Brain microvascular endothelial cell (primary cell): ENCODE results near the gene DGKB.

Source experiments
- DNase-seq: peaks from one replicate; pipeline ENCODE4 v3.0.0-alpha.2; 2020
- H3K27ac ChIP-seq: fragments of 250-450 bp; sonication (Bioruptor Pico); 2 replicates; pipeline ENCODE4 v1.5.1; 2020; ENCODE audit warnings: mild to moderate bottlenecking, moderate library complexity
- H3K27me3 ChIP-seq: fragments of 250-450 bp; sonication (Bioruptor Pico); replicated peaks from 2 replicates; pipeline ENCODE4 v1.5.1; 2020; ENCODE audit warnings: mild to moderate bottlenecking
- H3K36me3 ChIP-seq: fragments of 250-450 bp; sonication (Bioruptor Pico); replicated peaks from 2 replicates; pipeline ENCODE4 v1.5.1; 2020; ENCODE audit warnings: mild to moderate bottlenecking
- H3K4me3 ChIP-seq: 2 replicates; pipeline ENCODE4 v1.5.1; 2011; ENCODE audit warnings: low read depth, mild to moderate bottlenecking, control low read depth, low read length, moderate library complexity
- in situ Hi-C: cut with HindIII; loops from 2 replicates; pipeline ENCODE4 v1.10.0; 2017; ENCODE audit warnings: low sequenced_read_pairs, low pct_ligation_motif_present
- TF ChIP-seq, protein P1 (sequence below): IDR thresholded peaks from 2 replicates; pipeline ENCODE4 v1.5.1; 2011; ENCODE audit warnings: low read depth, mild to moderate bottlenecking, moderate library complexity, low read length, control low read depth, inconsistent platforms; ENCODE audit errors: missing control alignments

The DGKB gene

DNA sequence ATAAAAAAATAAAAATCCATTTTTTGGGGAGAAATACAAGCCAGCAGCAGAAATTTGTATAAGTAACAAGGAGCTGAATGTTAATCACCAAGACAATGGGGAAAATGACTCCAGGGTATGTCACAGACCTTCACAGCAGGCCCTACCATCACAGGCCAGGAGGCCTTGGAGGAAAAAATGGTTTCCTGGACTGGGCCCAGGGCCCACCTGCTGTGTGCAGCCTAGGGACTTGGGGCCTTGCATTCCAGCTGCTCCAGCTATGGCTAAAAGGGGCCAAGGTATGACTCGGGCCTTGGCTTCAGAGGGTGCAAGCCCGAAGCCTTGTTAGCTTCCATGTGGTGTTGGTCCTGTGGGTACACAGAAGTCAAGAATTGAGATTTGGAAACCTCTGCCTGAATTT lies 126.3 kb downstream of the DGKB start:
- no peak for DNase-seq
- Histone ChIP-seq H3K36me3 (no peaks in the 10 kb centered on the region), H3K27ac (no peak overlapping the region), H3K27me3 (no peaks in the 10 kb centered on the region), H3K4me3 (no peak overlapping the region)
- in situ Hi-C loops = no loop called here
- TF ChIP-seq, protein P1, sequence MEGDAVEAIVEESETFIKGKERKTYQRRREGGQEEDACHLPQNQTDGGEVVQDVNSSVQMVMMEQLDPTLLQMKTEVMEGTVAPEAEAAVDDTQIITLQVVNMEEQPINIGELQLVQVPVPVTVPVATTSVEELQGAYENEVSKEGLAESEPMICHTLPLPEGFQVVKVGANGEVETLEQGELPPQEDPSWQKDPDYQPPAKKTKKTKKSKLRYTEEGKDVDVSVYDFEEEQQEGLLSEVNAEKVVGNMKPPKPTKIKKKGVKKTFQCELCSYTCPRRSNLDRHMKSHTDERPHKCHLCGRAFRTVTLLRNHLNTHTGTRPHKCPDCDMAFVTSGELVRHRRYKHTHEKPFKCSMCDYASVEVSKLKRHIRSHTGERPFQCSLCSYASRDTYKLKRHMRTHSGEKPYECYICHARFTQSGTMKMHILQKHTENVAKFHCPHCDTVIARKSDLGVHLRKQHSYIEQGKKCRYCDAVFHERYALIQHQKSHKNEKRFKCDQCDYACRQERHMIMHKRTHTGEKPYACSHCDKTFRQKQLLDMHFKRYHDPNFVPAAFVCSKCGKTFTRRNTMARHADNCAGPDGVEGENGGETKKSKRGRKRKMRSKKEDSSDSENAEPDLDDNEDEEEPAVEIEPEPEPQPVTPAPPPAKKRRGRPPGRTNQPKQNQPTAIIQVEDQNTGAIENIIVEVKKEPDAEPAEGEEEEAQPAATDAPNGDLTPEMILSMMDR = no peak

DNA sequence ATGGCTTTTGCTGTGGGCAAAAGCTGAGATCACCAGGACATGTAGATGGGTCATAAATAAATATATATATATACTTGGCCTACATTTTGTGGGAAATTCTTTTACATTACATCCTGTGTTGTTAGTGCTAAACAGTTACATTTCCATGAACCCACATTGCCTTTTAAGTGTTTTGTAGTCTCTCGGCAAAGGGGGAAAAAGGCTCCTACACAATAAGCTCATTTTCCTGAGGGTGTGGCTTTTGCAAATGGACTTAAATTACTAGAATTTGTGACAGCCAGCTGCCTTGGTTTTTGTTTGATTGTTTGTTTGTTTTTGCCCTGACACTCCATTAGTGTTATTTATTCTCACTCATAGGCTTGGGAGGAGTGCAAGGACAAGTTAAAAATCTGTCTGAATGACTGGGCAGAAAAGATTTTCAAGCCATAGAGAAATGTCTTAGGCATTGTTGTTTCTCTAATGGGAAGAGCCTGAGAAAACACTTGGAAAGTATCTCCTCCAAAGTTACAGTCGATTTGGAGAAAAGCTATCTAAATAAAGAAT lies 128.8 kb downstream of the DGKB start:
- no peak for DNase-seq
- no peak overlapping the region for H3K27ac ChIP-seq
- TF ChIP-seq, protein P1 = no peak
- no peaks in the 10 kb centered on the region for H3K27me3 ChIP-seq
- no peaks in the 10 kb centered on the region for H3K36me3 ChIP-seq
- no peak overlapping the region for H3K4me3 ChIP-seq
- in situ Hi-C loops = no loop called here

DNA sequence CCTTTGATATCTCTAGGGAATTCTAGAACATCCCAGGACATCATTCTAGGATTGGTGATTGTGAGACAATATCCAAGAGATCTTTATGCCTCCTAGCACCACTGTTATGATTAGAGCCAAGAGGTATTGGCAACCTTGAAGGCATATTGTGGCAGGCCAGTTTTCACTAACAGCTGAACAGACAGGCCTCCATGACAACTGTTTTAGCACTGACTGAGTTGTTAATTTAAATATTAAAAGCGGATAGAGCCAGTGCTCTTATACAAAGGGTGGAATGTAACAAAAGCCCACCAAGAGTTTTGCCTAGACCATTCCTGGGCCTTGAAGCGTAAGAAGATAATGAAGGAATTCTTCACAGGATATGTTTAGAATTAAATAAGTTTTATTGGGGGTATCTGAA lies 131.9 kb downstream of the DGKB start:
- Histone ChIP-seq H3K27ac (no peak overlapping the region), H3K36me3 (no peaks in the 10 kb centered on the region), H3K4me3 (no peak overlapping the region), H3K27me3 (no peaks in the 10 kb centered on the region)
- TF ChIP-seq, protein P1 = no peak
- in situ Hi-C loops = no loop called here
- DNase-seq = no peak

DNA sequence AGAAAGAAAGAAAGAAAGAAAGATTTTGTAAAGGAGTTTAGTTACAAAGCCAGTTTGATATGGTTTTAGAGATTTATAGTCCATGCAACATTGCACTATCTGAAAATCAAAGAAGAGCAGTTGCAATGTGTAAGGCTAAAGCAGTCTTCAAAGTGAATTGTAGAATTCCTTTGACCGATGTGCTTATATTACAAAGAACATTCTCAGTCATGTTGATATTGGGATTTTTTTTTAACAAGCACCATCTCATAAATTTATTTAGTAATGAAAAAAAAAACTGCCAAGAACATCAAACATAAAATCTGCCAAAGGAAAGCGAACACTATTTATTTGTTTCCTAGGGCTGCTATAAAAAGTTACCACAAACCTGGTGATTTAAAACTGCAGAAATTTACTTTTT lies 133.3 kb downstream of the DGKB start:
- Histone ChIP-seq H3K27ac (no peak overlapping the region), H3K27me3 (no peaks in the 10 kb centered on the region), H3K36me3 (no peaks in the 10 kb centered on the region), H3K4me3 (no peak overlapping the region)
- DNase-seq = no peak
- TF ChIP-seq, protein P1 = no peak
- in situ Hi-C loops = no loop called here

DNA sequence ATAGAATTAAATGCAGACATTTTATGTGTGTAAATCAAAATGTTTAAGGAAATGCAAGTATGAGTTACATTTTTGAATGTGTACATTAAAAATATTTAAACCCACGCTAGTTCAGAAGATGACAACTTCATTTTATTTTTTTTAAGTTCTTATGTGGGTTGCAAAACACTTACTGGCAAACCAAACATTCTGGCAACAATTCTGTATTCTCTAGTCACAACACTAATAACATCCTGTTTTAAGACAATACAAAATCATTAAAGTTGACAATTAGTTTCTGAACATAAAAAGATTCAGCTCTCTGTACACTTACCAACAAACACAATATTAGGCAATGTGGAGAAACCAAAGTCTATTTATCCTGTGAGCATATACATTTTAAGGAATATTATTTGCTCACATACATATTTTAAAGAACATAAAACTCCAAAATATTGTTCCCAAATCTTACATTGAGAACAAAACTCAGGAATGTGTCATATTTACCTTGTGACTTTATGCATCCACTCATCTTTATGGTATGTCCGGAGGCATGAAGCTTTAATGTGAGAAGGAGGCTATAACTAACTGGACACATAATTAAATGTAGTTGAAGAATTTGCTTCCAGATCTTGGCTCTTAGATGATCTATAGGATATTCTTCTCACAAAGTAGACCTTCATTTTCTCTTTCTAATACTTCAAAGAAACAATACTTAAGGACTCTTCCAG lies 134.7 kb downstream of the DGKB start:
- TF ChIP-seq, protein P1 = no peak
- no peaks in the 10 kb centered on the region for H3K36me3 ChIP-seq
- in situ Hi-C loops = no loop called here
- peak overlapping the region; percentile 25 for H3K27ac ChIP-seq
- no peak for DNase-seq
- no peak overlapping the region for H3K4me3 ChIP-seq
- H3K27me3 ChIP-seq = no peaks in the 10 kb centered on the region

DNA sequence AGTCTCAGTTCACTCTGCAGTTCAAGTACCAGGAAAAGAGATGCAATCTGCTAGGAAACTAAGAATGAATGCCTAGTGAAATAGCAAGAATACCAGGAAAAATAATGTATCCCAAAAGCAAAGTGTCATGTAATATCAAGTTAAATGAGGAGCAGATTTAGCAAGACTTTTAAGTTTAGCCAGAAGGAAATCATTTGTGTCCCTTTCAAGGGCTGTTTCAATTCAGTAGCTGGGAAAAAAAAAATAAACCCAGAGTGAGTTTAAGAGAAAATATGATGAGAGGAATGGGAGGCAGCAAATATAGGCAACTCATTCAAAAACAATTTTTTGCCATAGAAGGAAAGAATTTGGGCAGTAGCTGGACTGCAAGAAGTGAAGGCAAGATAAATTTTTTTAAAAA lies 135.8 kb downstream of the DGKB start:
- H3K36me3 ChIP-seq = no peaks in the 10 kb centered on the region

More for the DNA sequence above, 135.8 kb downstream of the DGKB start:
- Histone ChIP-seq H3K4me3 (no peak overlapping the region), H3K27ac (peak overlapping the region; percentile 22), H3K27me3 (no peaks in the 10 kb centered on the region)
- TF ChIP-seq, protein P1 = no peak
- in situ Hi-C loops = no loop called here
- DNase-seq = no peak
